NCI-H187 (cell line): Measurements from ENCODE around the gene ACSF2.
A peak's percentile ranks its signal among the peaks of the same experiment; 100 is the strongest.

ENCODE experiments used
- DNase-seq, 2 experiments: peaks; one replicate each; lab custom pipeline; 2025; lab: John Stamatoyannopoulos, UW

Gene ACSF2

GRCh38 chr17:50440172-50440837 lies 14.3 kb downstream of the ACSF2 start:
- no peak for DNase-seq

GRCh38 chr17:50440838-50441829 lies 15.1 kb downstream of the ACSF2 start:
- no peak for DNase-seq

- no peak for DNase-seq
Measured at GRCh38 chr17:50443505-50443974, 17.5 kb downstream of the ACSF2 start.

- no peak for DNase-seq
Measured at GRCh38 chr17:50444841-50445715, 19.1 kb downstream of the ACSF2 start.

GRCh38 chr17:50445730-50446325 lies 19.8 kb downstream of the ACSF2 start:
- no peak for DNase-seq

- peak; percentile 23 to 24 for DNase-seq
Measured at GRCh38 chr17:50447870-50448595, 22.0 kb downstream of the ACSF2 start.

- no peak for DNase-seq
Measured at GRCh38 chr17:50448643-50449042, 22.6 kb downstream of the ACSF2 start.

GRCh38 chr17:50451943-50452629 lies 26.1 kb downstream of the ACSF2 start:
- DNase-seq, result no peak

- no peak for DNase-seq
Measured at GRCh38 chr17:50452630-50453300, 26.7 kb downstream of the ACSF2 start.

GRCh38 chr17:50453901-50454300 lies 27.9 kb downstream of the ACSF2 start:
- no peak for DNase-seq

- DNase-seq, result no peak
Measured at GRCh38 chr17:50457621-50458020, 31.6 kb downstream of the ACSF2 start.

- DNase-seq, result no peak
Measured at GRCh38 chr17:50458270-50458669, 32.3 kb downstream of the ACSF2 start.

GRCh38 chr17:50458701-50459676 lies 33.0 kb downstream of the ACSF2 start:
- no peak for DNase-seq

GRCh38 chr17:50459756-50460155 lies 33.7 kb downstream of the ACSF2 start:
- DNase-seq, result no peak

- DNase-seq, result no peak
Measured at GRCh38 chr17:50460831-50461526, 35.0 kb downstream of the ACSF2 start.

- DNase-seq, result no peak
Measured at GRCh38 chr17:50461550-50462132, 35.6 kb downstream of the ACSF2 start.

- DNase-seq, result no peak
Measured at GRCh38 chr17:50462446-50462845, 36.4 kb downstream of the ACSF2 start.
